GM19240 (cell line): Measurements from ENCODE around the gene CYP26C1.

ENCODE experiments used
- DNase-seq: peaks from one replicate; pipeline ENCODE4 v3.0.0; 2011; ENCODE audit warnings: low spot score; ENCODE audit not compliant: insufficient read length

Gene CYP26C1

GRCh38 chr10:93059975-93060886, at the start of gene CYP26C1:
Gene CYP26C1 (plus strand): TSS chr10:93060798. CDS start chr10:93061264, 466 bp downstream.
- DNase-seq: no peak

- no peak for DNase-seq
These were observed 44.9 kb upstream of the CYP26C1 start for GRCh38 chr10:93015722-93016121.

- no peak for DNase-seq
These were observed 37.5 kb upstream of the CYP26C1 start for GRCh38 chr10:93023013-93023650.

- no peak for DNase-seq
These were observed 34.5 kb upstream of the CYP26C1 start for GRCh38 chr10:93026072-93026471.

- no peak for DNase-seq
These were observed 33.1 kb upstream of the CYP26C1 start for GRCh38 chr10:93027508-93027907.

- DNase-seq: no peak
These were observed 31.7 kb upstream of the CYP26C1 start for GRCh38 chr10:93028883-93029282.

- no peak for DNase-seq
These were observed 30.2 kb upstream of the CYP26C1 start for GRCh38 chr10:93030409-93030808.

GRCh38 chr10:93032105-93032808, 28.3 kb upstream of the CYP26C1 start:
- DNase-seq: no peak

GRCh38 chr10:93032809-93033137, 27.8 kb upstream of the CYP26C1 start:
- DNase-seq: no peak

- DNase-seq: no peak
These were observed 26.2 kb upstream of the CYP26C1 start for GRCh38 chr10:93034426-93034825.

GRCh38 chr10:93039110-93039509, 21.5 kb upstream of the CYP26C1 start:
- no peak for DNase-seq

- no peak for DNase-seq
These were observed 20.9 kb upstream of the CYP26C1 start for GRCh38 chr10:93039721-93040120.

- no peak for DNase-seq
These were observed 6.1 kb upstream of the CYP26C1 start for GRCh38 chr10:93054486-93054885.

GRCh38 chr10:93058139-93058538, 2.5 kb upstream of the CYP26C1 start:
- DNase-seq: no peak

GRCh38 chr10:93060887-93061593, 442 bp downstream of the CYP26C1 start:
- DNase-seq: no peak

GRCh38 chr10:93061594-93062513, 1.3 kb downstream of the CYP26C1 start:
- no peak for DNase-seq

- no peak for DNase-seq
These were observed 2.0 kb downstream of the CYP26C1 start for GRCh38 chr10:93062514-93063143.

GRCh38 chr10:93063144-93063976, 2.8 kb downstream of the CYP26C1 start:
- DNase-seq: no peak
